Mononuclear cell (primary cell): ENCODE measurements around the gene SLC43A2. TPM values are rescaled to one million over a fixed set of nuclear protein-coding genes. Genes with fewer than 3 reads are reported as not detected.
"Not testable (repeated sequence)": the region's sequence is repeated elsewhere in the genome, so short reads cannot be mapped to it uniquely, and the experiment has no call there.

Source experiments
- H3K27me3 ChIP-seq: 2 replicates; pipeline ENCODE4 v1.6.0; 2011; ENCODE audit warnings: low read length, control low read depth; ENCODE audit not compliant: insufficient read depth
- H3K4me1 ChIP-seq: 2 replicates; pipeline ENCODE4 v1.5.1; 2011; ENCODE audit warnings: mild to moderate bottlenecking, low read length, control low read depth; ENCODE audit not compliant: insufficient read depth
- H3K4me3 ChIP-seq: 2 replicates; pipeline ENCODE4 v1.5.1; 2011; ENCODE audit warnings: mild to moderate bottlenecking, low read length, moderate library complexity
- H3K9me3 ChIP-seq: 2 replicates; pipeline ENCODE4 v1.5.1; 2011; ENCODE audit warnings: low read depth, mild to moderate bottlenecking, control low read depth, low read length
- total RNA-seq: library from RNA; depleted of rRNA; stranded (reverse); fragments of >200 nt; gene quantifications from one replicate; pipeline ENCODE4 v1.2.3, GENCODE V29; 2012

Gene SLC43A2
- total RNA-seq, 1 donor: 88.4 TPM

DNA sequence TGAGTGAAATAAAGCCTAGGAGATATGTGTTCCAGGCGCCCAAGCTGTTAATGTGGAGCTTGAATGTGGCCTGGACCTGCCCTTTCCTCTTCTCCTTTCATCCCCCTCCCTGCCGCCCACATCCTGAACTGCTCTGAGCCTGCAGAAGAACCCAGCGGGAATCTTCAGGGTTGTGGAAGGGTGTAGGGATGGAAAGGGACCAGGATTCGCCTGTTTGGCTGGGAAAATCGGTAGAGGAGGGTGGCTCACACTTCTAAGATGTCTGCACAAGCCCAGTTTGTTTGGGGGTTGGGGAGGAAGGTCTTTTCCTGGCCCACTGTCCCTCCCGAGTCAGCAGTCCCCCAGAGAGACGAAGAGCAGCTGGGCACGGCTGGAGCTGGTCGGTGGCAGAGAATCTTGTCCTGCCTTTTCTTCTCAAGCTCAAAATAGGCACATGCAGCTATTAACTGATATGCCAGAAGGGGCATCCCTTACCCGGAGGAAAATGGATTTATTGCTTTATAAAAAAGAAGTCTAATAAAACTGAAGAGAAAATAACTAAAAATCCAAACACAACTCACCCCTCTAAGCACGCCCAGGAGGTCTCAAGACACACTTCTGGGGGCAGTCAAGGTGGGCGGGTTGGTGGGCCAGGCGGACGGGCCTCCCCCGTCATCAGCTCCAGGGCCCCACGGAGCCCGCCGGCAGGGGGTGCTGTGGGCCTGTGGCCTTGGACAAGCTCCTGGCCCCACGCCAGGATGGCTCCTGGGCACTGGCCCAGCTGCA is 54.5 kb downstream of the SLC43A2 start:
- H3K4me3 ChIP-seq: no peak overlapping the region
- peaks cover 62% of the 10 kb centered on the region for H3K4me1 ChIP-seq
- no peaks in the 10 kb centered on the region for H3K27me3 ChIP-seq
- no peaks in the 10 kb centered on the region for H3K9me3 ChIP-seq

DNA sequence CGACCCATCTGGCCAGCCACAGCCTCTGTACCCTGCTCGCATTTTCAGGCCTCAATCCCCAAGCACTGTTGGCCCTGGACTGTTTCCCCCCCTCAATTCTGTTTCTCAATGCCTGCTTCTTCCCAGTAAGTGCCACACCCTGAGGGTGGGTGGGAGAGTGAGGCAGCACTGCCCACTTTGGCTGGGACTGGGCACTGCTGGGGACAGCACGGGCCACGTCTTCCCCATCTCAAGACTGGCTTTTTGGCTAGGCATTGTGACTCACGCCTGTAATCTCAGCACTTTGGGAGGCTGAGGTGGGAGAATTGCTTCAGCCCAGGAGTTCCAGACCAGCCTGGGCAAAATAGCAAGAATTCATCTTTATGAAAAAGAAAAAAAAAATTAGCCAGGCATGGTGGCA is 56.0 kb downstream of the SLC43A2 start:
- not testable (repeated sequence) for H3K9me3 ChIP-seq, H3K4me3 ChIP-seq, H3K27me3 ChIP-seq
- H3K4me1 ChIP-seq: peaks cover 52% of the 10 kb centered on the region

DNA sequence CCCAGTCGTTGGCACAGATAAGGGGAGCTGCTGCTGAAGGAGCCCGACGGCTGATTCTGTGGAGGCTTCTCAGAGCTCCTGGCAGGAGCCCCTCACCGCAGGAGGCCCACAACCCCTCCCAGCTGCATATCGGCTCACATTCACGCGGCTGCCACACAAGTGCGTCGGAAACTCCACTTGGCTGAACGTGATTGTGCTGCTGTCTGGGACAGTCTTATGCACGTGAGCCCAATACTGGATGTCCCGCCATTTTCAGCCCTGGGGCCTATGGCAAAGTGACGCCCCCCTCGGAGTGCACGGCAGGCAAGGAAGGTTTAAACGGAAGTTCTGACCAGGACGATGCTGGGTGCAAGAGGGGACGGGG is 57.3 kb downstream of the SLC43A2 start:
- H3K4me1 ChIP-seq: peaks cover 52% of the 10 kb centered on the region
- H3K4me3 ChIP-seq: no peak overlapping the region
- H3K9me3 ChIP-seq: no peaks in the 10 kb centered on the region
- H3K27me3 ChIP-seq: no peaks in the 10 kb centered on the region

DNA sequence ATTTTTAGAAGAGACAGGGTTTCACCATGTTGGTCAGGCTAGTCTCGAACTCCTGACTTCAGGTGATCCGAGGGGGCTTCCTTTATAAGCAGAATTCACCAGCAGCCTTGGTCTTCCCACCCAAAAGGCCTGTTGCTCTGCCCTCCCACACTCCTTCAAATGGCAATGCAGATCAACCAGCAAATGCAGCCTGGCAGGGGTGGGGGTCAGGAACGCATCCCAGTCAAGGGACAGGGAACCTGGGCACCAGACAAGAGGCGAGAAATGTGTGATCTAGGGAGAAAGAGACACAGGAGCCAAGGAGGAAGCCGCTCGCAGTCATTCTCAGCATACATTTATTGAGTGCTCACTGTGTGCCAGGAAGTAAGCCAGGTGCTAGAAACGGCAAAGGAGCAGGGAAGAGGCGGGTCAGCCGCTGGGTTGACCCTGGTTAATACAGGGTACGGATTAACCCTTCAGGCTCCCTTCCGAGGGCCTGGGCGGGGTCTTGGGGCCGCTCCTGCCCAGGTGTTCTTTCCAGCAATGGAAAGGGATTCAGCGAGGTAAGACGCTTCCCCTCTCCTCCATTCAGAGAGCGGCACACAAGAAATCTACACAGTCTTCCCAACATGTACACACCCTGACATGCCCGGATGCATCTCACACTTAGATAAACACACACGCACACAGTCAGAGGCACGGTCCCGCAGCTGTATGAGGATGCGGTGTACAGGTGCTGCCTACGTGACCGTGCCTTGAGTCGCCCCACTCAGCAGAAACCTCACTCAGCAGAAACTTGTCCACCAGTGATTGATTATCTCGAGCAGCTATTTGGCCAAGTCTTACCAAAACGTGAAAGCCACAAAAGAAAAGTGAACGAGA is 59.5 kb downstream of the SLC43A2 start:
- peaks cover 38% of the 10 kb centered on the region for H3K4me1 ChIP-seq

DNA sequence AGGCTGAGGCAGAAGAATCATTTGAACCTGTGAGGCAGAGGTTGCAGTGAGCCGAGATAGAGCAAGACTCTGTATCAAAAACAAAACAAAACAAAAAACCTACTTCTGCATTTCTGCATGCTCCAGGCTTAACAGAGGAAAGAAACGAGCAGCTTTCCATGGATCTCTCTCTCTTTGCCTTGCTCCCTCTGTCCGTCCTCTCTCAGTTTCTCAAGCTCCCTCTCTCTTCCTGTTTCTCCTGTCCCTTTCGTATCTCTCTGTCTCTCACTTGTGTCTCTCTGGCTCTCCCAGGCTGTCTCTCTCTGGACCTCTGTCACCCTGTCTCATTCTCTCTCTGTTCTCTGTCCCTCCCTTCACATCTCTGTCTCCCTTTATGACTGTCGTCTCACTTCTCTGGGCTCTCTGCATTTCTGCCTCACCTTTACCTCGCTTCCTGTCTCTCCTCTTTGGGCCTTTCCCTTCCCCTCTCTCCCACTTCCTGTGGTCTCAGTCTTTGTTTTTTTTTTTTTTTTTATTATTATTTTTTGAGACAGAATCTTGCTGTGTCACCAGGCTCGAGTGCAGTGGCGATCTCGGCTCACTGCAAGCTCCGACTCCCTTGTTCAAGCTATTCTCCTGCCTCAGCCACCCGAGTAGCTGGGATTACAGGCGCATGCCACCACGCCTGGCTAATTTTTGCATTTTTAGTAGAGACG is 62.0 kb downstream of the SLC43A2 start:
- no peak overlapping the region for H3K4me3 ChIP-seq
- H3K27me3 ChIP-seq: no peaks in the 10 kb centered on the region
- H3K4me1 ChIP-seq: peaks cover 28% of the 10 kb centered on the region
- no peaks in the 10 kb centered on the region for H3K9me3 ChIP-seq

More for the DNA sequence above, 59.5 kb downstream of the SLC43A2 start:
- H3K4me3 ChIP-seq: no peak overlapping the region
- no peaks in the 10 kb centered on the region for H3K9me3 ChIP-seq
- no peaks in the 10 kb centered on the region for H3K27me3 ChIP-seq

DNA sequence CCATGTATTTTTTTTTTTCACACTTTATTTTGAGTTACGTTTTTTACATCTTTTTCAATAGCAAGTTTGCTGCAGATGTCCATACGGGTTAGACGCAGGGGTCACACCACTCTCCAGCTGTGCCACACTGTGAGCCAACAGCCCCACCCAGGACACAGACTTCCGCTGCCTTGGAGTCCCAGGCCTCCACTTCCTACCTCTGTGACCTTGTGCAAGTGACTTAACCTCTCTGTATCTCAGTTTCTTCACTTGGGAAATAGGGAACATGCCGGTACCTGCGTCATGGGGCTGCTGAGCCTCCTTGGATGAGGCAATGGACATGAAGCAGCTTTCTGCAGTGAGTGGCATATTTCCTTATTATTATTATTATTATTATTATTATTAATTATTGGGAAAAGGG is 62.8 kb downstream of the SLC43A2 start:
- no peak overlapping the region for H3K4me3 ChIP-seq
- no peaks in the 10 kb centered on the region for H3K9me3 ChIP-seq
- H3K4me1 ChIP-seq: peaks cover 36% of the 10 kb centered on the region
- no peaks in the 10 kb centered on the region for H3K27me3 ChIP-seq

DNA sequence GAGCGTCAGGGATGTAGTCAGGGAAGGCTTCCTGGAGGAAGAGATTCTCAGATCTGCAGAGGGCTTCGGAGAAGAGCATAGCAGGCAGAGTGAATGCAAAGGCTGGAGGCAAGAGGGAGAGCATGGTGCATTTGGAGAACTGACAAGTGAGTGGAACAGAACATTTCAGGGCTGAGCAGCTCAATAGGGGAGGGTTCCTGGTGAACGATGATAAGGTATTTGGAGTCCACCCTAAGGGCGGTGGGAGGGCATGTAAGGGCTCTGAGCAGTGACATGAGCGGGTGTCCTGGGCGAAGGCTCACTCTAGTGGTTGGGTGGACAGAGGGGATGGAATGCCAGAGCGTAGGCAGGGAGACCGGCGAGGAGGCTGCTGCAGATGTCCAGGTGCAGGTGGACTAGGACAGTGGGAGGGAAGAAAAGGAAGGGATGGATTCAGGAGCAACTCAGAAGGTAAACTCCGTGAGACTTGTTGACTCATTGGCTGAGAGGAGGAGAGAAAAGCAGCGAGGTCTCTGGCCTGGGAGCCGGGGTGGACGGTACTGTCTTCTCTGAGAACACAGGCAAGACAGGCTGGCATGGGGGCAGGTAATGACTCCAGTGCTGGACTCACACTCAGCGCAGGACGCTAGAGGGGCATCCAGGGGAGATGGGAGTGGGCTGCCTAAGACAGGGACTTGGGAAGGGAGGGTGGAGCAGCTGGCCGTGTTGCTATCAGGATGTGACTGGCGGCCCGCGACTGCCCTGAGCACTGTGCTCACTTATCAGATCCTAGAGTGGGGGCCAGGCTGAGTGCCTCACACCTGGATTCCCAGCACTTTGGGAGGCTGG is 64.6 kb downstream of the SLC43A2 start:
- no peak overlapping the region for H3K4me3 ChIP-seq
- H3K4me1 ChIP-seq: peaks cover 46% of the 10 kb centered on the region
- no peaks in the 10 kb centered on the region for H3K27me3 ChIP-seq
- no peaks in the 10 kb centered on the region for H3K9me3 ChIP-seq

DNA sequence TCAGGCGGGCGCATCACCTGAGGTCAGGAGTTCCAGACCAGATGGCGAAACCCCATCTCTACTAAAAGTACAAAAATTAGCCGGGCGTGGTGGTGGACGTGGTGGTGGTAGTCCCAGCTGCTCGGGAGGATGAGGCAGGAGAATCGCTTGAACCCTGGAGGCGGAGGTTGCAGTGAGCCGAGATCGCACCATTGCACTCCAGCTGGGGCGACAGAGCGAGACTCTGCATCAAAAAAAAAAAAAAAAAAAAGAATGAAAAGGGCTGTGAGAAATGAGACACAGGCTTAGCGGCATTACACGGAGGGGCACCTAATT is 65.2 kb downstream of the SLC43A2 start:
- H3K4me1 ChIP-seq: peaks cover 46% of the 10 kb centered on the region
- H3K27me3 ChIP-seq, H3K4me3 ChIP-seq, H3K9me3 ChIP-seq: not testable (repeated sequence)

DNA sequence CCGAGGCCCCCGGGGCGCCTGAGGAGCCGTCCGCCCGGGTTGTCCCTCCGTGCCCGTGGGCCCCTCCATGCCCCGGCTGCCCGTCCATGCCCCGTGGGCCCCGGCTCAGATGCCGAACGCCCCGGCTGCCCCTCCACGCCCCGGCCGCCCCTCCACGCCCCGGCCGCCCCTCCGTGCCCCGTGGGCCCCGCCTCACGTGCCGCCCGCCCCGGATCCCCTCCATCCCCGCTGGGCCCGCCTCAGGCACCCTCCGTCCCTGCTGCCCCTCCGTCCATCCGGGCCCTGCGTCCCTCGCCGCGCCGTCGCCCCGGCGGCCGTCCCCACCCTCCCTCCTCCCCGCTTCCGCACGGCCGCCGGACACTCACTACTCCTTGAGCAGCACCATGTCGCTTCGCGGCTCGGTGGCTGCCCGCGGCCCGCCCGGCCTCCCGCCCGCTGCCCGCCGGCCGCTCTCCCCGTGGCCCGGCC is 66.4 kb downstream of the SLC43A2 start:
- no peaks in the 10 kb centered on the region for H3K9me3 ChIP-seq
- peak overlapping the region; percentile 49 for H3K4me3 ChIP-seq
- H3K4me1 ChIP-seq: peaks cover 41% of the 10 kb centered on the region
- H3K27me3 ChIP-seq: no peaks in the 10 kb centered on the region

DNA sequence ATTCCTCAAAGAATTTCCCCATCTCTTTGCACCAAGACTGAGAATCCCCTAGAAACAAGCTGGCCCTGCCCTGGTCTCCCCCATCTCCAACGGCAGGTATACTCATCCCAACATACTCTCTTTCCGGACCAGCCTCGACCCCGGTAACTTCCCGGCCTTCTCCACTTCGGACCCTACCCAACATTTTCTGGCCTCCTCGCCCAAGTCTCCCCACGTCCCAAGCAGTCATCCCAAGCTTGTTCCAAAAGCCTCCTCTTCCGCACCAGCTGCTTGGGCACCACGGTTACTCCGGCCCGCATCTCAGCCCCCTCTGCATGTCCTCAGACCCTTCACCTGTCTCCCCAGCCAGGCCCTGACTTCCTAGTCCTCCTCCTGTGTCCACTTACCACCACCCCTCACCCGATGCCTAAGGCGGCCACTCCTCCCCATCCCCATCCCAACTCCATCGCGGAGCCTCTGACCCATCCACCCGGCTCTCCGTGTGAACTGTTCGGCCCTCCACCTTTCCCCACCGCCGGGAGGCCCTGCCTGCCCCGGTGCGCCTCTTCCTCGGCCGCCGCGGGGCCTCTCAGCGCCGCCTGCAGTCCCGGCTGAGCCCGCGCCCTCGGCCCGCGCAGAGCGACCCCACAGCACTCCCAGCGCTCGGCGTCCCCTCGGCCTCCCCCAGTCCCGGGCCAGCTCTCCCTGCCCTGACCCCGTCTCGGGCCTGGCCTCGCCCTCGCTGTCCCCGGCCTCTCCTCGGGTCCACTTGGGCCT is 67.0 kb downstream of the SLC43A2 start:
- Histone ChIP-seq H3K4me1 (peaks cover 41% of the 10 kb centered on the region), H3K27me3 (no peaks in the 10 kb centered on the region), H3K9me3 (no peaks in the 10 kb centered on the region), H3K4me3 (peak overlapping the region; percentile 49)

DNA sequence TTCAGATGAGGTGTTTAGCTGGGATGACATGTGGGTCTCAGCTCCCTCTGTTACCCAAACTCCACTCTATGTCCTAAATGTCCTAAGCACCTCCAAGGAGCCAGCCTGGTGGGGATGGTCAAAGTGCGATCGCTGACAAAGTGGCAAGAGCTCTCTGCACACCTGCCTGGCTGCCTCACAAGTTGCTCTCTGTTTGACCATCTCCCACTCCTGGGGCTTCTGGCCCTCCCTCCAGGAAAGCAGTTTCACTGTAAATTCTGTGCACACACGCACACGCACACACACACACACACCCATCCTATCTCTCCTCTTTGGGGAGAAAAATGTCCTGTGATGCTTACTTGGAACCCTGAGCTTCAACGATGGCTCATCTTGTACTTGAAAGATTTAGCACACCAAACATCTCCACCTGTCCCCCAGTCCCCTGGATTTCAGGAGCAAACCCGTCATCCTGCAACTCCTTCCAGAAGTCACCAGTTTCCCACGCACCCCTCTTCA is 67.7 kb downstream of the SLC43A2 start:
- H3K9me3 ChIP-seq: no peaks in the 10 kb centered on the region
- peaks cover 41% of the 10 kb centered on the region for H3K4me1 ChIP-seq
- H3K4me3 ChIP-seq: no peak overlapping the region
- H3K27me3 ChIP-seq: no peaks in the 10 kb centered on the region

DNA sequence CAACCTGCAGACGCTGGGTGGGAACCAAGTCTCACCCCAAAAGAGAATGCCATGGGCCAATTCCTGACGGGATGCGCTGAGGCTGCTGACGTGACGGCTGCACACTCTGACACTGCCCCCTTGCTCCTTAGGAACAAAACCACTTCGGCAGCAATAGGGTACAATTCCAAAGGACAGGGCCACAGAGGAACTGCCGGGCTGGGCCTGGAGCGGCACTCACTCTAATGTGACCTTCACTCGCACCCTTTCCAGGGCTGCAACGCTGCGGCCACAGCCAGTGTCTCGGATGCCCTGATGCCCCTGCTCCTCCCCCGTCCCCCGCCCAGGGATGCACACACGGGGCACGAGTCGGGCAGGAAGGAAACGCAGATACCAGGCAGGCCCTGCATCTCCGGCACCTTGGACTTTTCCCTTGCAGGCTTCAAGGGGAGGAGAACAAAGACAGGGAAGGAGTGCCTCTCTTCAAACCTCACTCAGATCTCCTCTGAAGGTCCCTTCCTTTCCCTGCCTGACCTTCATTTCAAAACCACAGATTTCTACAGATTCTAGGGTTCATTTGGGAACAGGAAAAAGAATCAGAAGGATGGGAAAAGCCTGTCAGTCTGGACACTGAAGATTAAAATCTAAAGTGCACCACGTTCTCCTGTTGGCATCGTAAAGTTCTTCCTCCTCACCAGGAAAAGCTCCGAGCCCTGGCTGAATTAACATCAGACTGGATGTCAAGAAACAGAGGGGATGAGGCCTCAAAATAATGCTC is 68.4 kb downstream of the SLC43A2 start:
- Histone ChIP-seq H3K4me3 (no peak overlapping the region), H3K4me1 (peaks cover 45% of the 10 kb centered on the region), H3K27me3 (no peaks in the 10 kb centered on the region), H3K9me3 (no peaks in the 10 kb centered on the region)
